ENCODE results near the gene TOP3B.

TOP3B gene

GRCh38 chr22:21981874-21982273, 713 bp downstream of the TOP3B start:
- TF ChIP-seq GATA3 (IDR thresholded peaks at IDR 0.05; ENCODE audit: low read depth, low read length) (no peak), GATA2 (IDR thresholded peaks at IDR 0.05; ENCODE audit: low read depth, low read length) (no peak)

GRCh38 chr22:21980547-21980946, 2.0 kb downstream of the TOP3B start:
- no peak for TF ChIP-seq GATA2 (IDR thresholded peaks at IDR 0.05; ENCODE audit: low read depth, low read length)
- no peak for TF ChIP-seq GATA3 (IDR thresholded peaks at IDR 0.05; ENCODE audit: low read depth, low read length)

- TF ChIP-seq GATA2 (IDR thresholded peaks at IDR 0.05; ENCODE audit: low read depth, low read length) (no peak), GATA3 (IDR thresholded peaks at IDR 0.05; ENCODE audit: low read depth, low read length) (no peak)
Measured at GRCh38 chr22:21978564-21979386, 3.8 kb downstream of the TOP3B start.

GRCh38 chr22:21977814-21978213, 4.8 kb downstream of the TOP3B start:
- TF ChIP-seq GATA3 (IDR thresholded peaks at IDR 0.05; ENCODE audit: low read depth, low read length), result no peak
- no peak for TF ChIP-seq GATA2 (IDR thresholded peaks at IDR 0.05; ENCODE audit: low read depth, low read length)

GRCh38 chr22:21975854-21976345, 6.7 kb downstream of the TOP3B start:
- no peak for TF ChIP-seq GATA2 (IDR thresholded peaks at IDR 0.05; ENCODE audit: low read depth, low read length)
- TF ChIP-seq GATA3 (IDR thresholded peaks at IDR 0.05; ENCODE audit: low read depth, low read length), result no peak

- TF ChIP-seq GATA3 (IDR thresholded peaks at IDR 0.05; ENCODE audit: low read depth, low read length) (no peak), GATA2 (IDR thresholded peaks at IDR 0.05; ENCODE audit: low read depth, low read length) (no peak)
Measured at GRCh38 chr22:21975273-21975672, 7.3 kb downstream of the TOP3B start.

GRCh38 chr22:21974058-21974649, 8.4 kb downstream of the TOP3B start:
- no peak for TF ChIP-seq GATA3 (IDR thresholded peaks at IDR 0.05; ENCODE audit: low read depth, low read length)
- no peak for TF ChIP-seq GATA2 (IDR thresholded peaks at IDR 0.05; ENCODE audit: low read depth, low read length)

GRCh38 chr22:21972806-21973205, 9.8 kb downstream of the TOP3B start:
- TF ChIP-seq GATA2 (IDR thresholded peaks at IDR 0.05; ENCODE audit: low read depth, low read length) (no peak), GATA3 (IDR thresholded peaks at IDR 0.05; ENCODE audit: low read depth, low read length) (no peak)

- TF ChIP-seq GATA3 (IDR thresholded peaks at IDR 0.05; ENCODE audit: low read depth, low read length) (no peak), GATA2 (IDR thresholded peaks at IDR 0.05; ENCODE audit: low read depth, low read length) (no peak)
Measured at GRCh38 chr22:21972293-21972779, 10.3 kb downstream of the TOP3B start.

GRCh38 chr22:21971858-21972275, 10.7 kb downstream of the TOP3B start:
- no peak for TF ChIP-seq GATA3 (IDR thresholded peaks at IDR 0.05; ENCODE audit: low read depth, low read length)

GRCh38 chr22:21970800-21971617, 11.6 kb downstream of the TOP3B start:
- TF ChIP-seq GATA3 (IDR thresholded peaks at IDR 0.05; ENCODE audit: low read depth, low read length) (no peak), GATA2 (IDR thresholded peaks at IDR 0.05; ENCODE audit: low read depth, low read length) (no peak)

- TF ChIP-seq GATA3 (IDR thresholded peaks at IDR 0.05; ENCODE audit: low read depth, low read length) (no peak), GATA2 (IDR thresholded peaks at IDR 0.05; ENCODE audit: low read depth, low read length) (no peak)
Measured at GRCh38 chr22:21970037-21970799, 12.4 kb downstream of the TOP3B start.

GRCh38 chr22:21968452-21969129, 14.0 kb downstream of the TOP3B start:
- TF ChIP-seq GATA3 (IDR thresholded peaks at IDR 0.05; ENCODE audit: low read depth, low read length), result no peak
- no peak for TF ChIP-seq GATA2 (IDR thresholded peaks at IDR 0.05; ENCODE audit: low read depth, low read length)
